Adrenal gland (tissue), 5 donors: Measurements from ENCODE around the gene PAXX.

Source experiments
- POLR2A ChIP-seq, 2 donors: fragments of 450-650 bp; IDR thresholded peaks; one replicate each; pipeline ENCODE4 v1.6.1; 2017; ENCODE audit warnings: antibody characterized with exemption in 2 of 2, mild to moderate bottlenecking in 2 of 2, moderate library complexity in 1 of 2
- TF ChIP-seq, protein P1 (sequence below), 6 experiments: fragments of 450-650 bp in 4 of 6; fragments of 200-600 bp in 2 of 6; sonication (generic) in 1 of 6; IDR thresholded peaks; 1 replicate in 5 of 6; 2 replicates in 1 of 6; pipeline versions ENCODE4 v1.5.1 to v1.8.0; 2016 to 2021; ENCODE audit warnings: antibody characterized with exemption in 6 of 6, mild to moderate bottlenecking in 2 of 6, moderate library complexity in 1 of 6
- donor health status: DM: no; HTN: no; CAD: no.

DNA sequence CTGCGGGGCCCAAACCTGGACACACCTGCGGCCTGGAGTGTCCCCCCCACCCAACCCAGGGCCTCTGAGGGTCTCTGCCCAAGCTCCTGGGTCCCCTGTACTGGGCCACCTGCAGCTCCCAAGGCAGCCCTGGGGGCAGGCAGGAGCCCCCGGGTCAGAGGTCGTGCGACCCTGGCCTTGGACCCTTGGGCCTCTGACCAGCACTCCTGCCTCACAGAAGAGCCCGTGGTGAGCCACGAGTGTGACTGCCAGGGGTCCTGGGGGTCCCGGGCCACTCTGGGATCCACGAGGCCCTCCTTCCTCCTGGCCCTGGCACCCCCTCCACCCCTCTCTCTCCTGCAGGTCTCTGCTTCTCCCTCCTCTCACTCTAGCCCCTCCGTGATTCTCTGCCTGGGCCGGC is 19.9 kb upstream of the PAXX start:
- TF ChIP-seq POLR2A (IDR thresholded peaks at IDR 0.05) = no peak
- TF ChIP-seq, protein P1, sequence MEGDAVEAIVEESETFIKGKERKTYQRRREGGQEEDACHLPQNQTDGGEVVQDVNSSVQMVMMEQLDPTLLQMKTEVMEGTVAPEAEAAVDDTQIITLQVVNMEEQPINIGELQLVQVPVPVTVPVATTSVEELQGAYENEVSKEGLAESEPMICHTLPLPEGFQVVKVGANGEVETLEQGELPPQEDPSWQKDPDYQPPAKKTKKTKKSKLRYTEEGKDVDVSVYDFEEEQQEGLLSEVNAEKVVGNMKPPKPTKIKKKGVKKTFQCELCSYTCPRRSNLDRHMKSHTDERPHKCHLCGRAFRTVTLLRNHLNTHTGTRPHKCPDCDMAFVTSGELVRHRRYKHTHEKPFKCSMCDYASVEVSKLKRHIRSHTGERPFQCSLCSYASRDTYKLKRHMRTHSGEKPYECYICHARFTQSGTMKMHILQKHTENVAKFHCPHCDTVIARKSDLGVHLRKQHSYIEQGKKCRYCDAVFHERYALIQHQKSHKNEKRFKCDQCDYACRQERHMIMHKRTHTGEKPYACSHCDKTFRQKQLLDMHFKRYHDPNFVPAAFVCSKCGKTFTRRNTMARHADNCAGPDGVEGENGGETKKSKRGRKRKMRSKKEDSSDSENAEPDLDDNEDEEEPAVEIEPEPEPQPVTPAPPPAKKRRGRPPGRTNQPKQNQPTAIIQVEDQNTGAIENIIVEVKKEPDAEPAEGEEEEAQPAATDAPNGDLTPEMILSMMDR (IDR thresholded peaks at IDR 0.05) = no peak
